GM12878 (cell line): ENCODE results near the gene HAPSTR1. TPM values are rescaled to one million over a fixed set of nuclear protein-coding genes. Genes with fewer than 3 reads are reported as not detected.

Experiments
- EED ChIP-seq: sonication (generic); IDR thresholded peaks from 2 replicates; pipeline ENCODE4 v1.6.1; 2016; ENCODE audit warnings: antibody characterized with exemption, low read depth
- KAT2A ChIP-seq: conservative IDR thresholded peaks from 2 replicates; pipeline ENCODE4 v1.6.1; 2011; ENCODE audit warnings: low read depth, low read length; ENCODE audit not compliant: control insufficient read depth
- MXI1 ChIP-seq: fragments of 150-350 bp; IDR thresholded peaks from 2 replicates; pipeline ENCODE4 v1.6.1; 2011; ENCODE audit warnings: low read depth, mild to moderate bottlenecking, inconsistent platforms, low read length, improper control_type of control experiment
- NRF1 ChIP-seq: conservative IDR thresholded peaks from 2 replicates; pipeline ENCODE4 v1.6.1; 2011; ENCODE audit warnings: mild to moderate bottlenecking, low read depth, low read length, improper control_type of control experiment
- POLR2AphosphoS5 ChIP-seq: IDR thresholded peaks from 2 replicates; pipeline ENCODE4 v1.6.1; 2011; ENCODE audit warnings: mild to moderate bottlenecking, low read length, inconsistent platforms
- SIX5 ChIP-seq: IDR thresholded peaks from 2 replicates; pipeline ENCODE4 v1.6.1; 2011; ENCODE audit warnings: mild to moderate bottlenecking, low read depth, low read length, moderate library complexity; ENCODE audit not compliant: severe bottlenecking
- YBX1 ChIP-seq: fragments of 450-650 bp; IDR thresholded peaks from 2 replicates; pipeline ENCODE4 v1.6.1; 2016; ENCODE audit warnings: antibody characterized with exemption
- ZNF274 ChIP-seq: IDR thresholded peaks from one replicate; pipeline ENCODE4 v1.8.0; 2011; ENCODE audit not compliant: insufficient read length, insufficient read depth
- ZNF384 ChIP-seq: IDR thresholded peaks from 2 replicates; pipeline ENCODE4 v1.6.1; 2012; ENCODE audit warnings: low read depth, mild to moderate bottlenecking, low read length, improper control_type of control experiment, borderline replicate concordance
- ZNF592 ChIP-seq: fragments of 450-650 bp; IDR thresholded peaks from 2 replicates; pipeline ENCODE4 v1.6.1; 2017; ENCODE audit warnings: mild to moderate bottlenecking, moderate library complexity
- polyA plus RNA-seq, 11 experiments: library from polyadenylated mRNA; depleted of rRNA in 4 of 11; unstranded in 6 of 11; stranded (reverse) in 5 of 11; fragments of >200 nt; fragmentation: Nextera tagmentation in 4 of 11; fragmentation: Illumina TruSeq in 1 of 11; extraction: Ambion mirVana in 4 of 11; extraction: Trizol in 1 of 11; gene quantifications; 1 replicate in 1 of 11; 2 replicates in 10 of 11; pipeline versions ENCODE4 v1.2.1 to v1.2.3, GENCODE V29; 2011 to 2016; ENCODE audit warnings: inconsistent platforms in 2 of 11, missing spikeins in 2 of 11, low read depth in 1 of 11
- total RNA-seq, 4 experiments: library from RNA; depleted of rRNA in 3 of 4; stranded (reverse); fragments of >200 nt in 3 of 4; fragmentation: Illumina TruSeq in 1 of 4; extraction: Trizol in 1 of 4; gene quantifications; 2 replicates each; pipeline versions ENCODE4 v1.2.1 to v1.2.3, GENCODE V29; 2013 to 2021

The HAPSTR1 gene
- total and polyA plus RNA-seq, 10 of the 15 experiments (the other 5 are each of a cell fraction or from before 2014, with no cell fraction given), result 8.7 to 52.5 (median 23.1) TPM

GRCh38 chr16:9118170-9118569 lies 26.7 kb downstream of the HAPSTR1 start (continued):
- TF ChIP-seq ZNF592 (no peak), SIX5 (no peak), MXI1 (no peak), POLR2AphosphoS5 (no peak), ZNF274 (no peak), EED (no peak), NRF1 (no peak), KAT2A (no peak), ZNF384 (no peak), YBX1 (no peak)
